ENCODE data around the gene UNC5C. TPM values are rescaled to one million over a fixed set of nuclear protein-coding genes. Genes with fewer than 3 reads are reported as not detected.

UNC5C gene
- total RNA-seq, 4 donors from 2014 or later = 1.6 to 4.4 (median 3.2) TPM

GRCh38 chr4:95284655-95285054 is 264.1 kb downstream of the UNC5C start:
- Histone ChIP-seq H3K27ac (no peak overlapping the region), H3K4me1 (no peaks in the 10 kb centered on the region), H3K4me3 (no peak overlapping the region), H3K9me3 (peaks cover 0 to 8% (median 0%) of the 10 kb centered on the region in 3 donors), H3K27me3 (no peaks in the 10 kb centered on the region), H3K36me3 (no peaks in the 10 kb centered on the region)
- ATAC-seq = no peak
- TF ChIP-seq POLR2AphosphoS5 (IDR thresholded peaks at IDR 0.05) = no peak
- TF ChIP-seq, protein P1, sequence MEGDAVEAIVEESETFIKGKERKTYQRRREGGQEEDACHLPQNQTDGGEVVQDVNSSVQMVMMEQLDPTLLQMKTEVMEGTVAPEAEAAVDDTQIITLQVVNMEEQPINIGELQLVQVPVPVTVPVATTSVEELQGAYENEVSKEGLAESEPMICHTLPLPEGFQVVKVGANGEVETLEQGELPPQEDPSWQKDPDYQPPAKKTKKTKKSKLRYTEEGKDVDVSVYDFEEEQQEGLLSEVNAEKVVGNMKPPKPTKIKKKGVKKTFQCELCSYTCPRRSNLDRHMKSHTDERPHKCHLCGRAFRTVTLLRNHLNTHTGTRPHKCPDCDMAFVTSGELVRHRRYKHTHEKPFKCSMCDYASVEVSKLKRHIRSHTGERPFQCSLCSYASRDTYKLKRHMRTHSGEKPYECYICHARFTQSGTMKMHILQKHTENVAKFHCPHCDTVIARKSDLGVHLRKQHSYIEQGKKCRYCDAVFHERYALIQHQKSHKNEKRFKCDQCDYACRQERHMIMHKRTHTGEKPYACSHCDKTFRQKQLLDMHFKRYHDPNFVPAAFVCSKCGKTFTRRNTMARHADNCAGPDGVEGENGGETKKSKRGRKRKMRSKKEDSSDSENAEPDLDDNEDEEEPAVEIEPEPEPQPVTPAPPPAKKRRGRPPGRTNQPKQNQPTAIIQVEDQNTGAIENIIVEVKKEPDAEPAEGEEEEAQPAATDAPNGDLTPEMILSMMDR (IDR thresholded peaks at IDR 0.05) = no peak
- TF ChIP-seq EP300 (IDR thresholded peaks at IDR 0.05) = no peak
- no peak for TF ChIP-seq POLR2A (IDR thresholded peaks at IDR 0.05)
- 80 to 100% methylated on average over 1 of the region's 1 CpG for WGBS, 2 donors (ENCODE audit: low coverage in 1 of 2)

GRCh38 chr4:95283320-95283719 is 265.5 kb downstream of the UNC5C start:
- no peak overlapping the region for H3K27ac ChIP-seq
- H3K27me3 ChIP-seq = no peaks in the 10 kb centered on the region
- ATAC-seq = no peak
- no peaks in the 10 kb centered on the region for H3K36me3 ChIP-seq
- TF ChIP-seq POLR2A (IDR thresholded peaks at IDR 0.05) = no peak
- no peak for TF ChIP-seq POLR2AphosphoS5 (IDR thresholded peaks at IDR 0.05)
- TF ChIP-seq EP300 (IDR thresholded peaks at IDR 0.05) = no peak
- TF ChIP-seq, protein P1 (IDR thresholded peaks at IDR 0.05) = no peak
- H3K4me1 ChIP-seq = no peaks in the 10 kb centered on the region
- 37 to 60% methylated on average over 9 to 10 of the region's 10 CpGs for WGBS, 2 donors (ENCODE audit: low coverage in 1 of 2)
- peaks cover 0 to 8% (median 0%) of the 10 kb centered on the region in 3 donors for H3K9me3 ChIP-seq
- no peak overlapping the region for H3K4me3 ChIP-seq

DNA sequence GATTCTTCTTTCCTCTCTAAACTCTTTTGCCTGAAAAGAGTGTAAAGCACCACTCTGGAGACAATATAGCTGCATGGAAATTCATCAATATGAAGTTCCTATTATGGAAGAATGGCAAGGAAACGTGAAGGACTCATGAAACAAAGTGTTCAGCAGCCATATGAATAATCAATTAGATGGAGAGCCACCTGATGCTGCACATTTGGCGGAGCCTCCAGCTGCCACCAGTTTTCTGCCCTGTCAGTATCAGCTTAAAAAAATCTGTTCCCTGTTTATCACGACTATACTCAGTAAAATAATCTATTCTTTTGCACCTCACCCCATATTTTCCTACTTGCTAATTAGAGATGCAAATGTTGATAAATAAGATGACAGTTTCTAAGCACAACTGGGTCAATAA is 276.0 kb downstream of the UNC5C start:
- no peaks in the 10 kb centered on the region for H3K4me1 ChIP-seq
- no peaks in the 10 kb centered on the region for H3K27me3 ChIP-seq
- H3K4me3 ChIP-seq = no peak overlapping the region
- no peaks in the 10 kb centered on the region for H3K9me3 ChIP-seq
- 64 to 74% methylated on average over 3 of the region's 3 CpGs for WGBS, 2 donors (ENCODE audit: low coverage in 1 of 2)
- H3K27ac ChIP-seq = no peak overlapping the region
- TF ChIP-seq, protein P1 (IDR thresholded peaks at IDR 0.05) = no peak
- H3K36me3 ChIP-seq = no peaks in the 10 kb centered on the region
- no peak for ATAC-seq

- Histone ChIP-seq H3K4me1 (no peaks in the 10 kb centered on the region), H3K27me3 (no peaks in the 10 kb centered on the region), H3K27ac (no peak overlapping the region), H3K9me3 (no peaks in the 10 kb centered on the region), H3K4me3 (no peak overlapping the region), H3K36me3 (no peaks in the 10 kb centered on the region)
- WGBS, 2 donors (ENCODE audit: low coverage in 1 of 2) = 58 to 64% methylated on average over 3 of the region's 3 CpGs
- TF ChIP-seq POLR2AphosphoS5 (IDR thresholded peaks at IDR 0.05) (no peak), POLR2A (IDR thresholded peaks at IDR 0.05) (no peak), EP300 (IDR thresholded peaks at IDR 0.05) (no peak)
- TF ChIP-seq, protein P1 (IDR thresholded peaks at IDR 0.05) = no peak
- no peak for ATAC-seq
Measured at GRCh38 chr4:95272036-95272435, 276.7 kb downstream of the UNC5C start.

- 76 to 80% methylated on average over 6 to 7 of the region's 7 CpGs for WGBS, 2 donors (ENCODE audit: low coverage in 1 of 2)
- Histone ChIP-seq H3K36me3 (no peaks in the 10 kb centered on the region), H3K27ac (no peak overlapping the region), H3K9me3 (no peaks in the 10 kb centered on the region), H3K4me1 (no peaks in the 10 kb centered on the region), H3K4me3 (no peak overlapping the region), H3K27me3 (no peaks in the 10 kb centered on the region)
- TF ChIP-seq POLR2A (IDR thresholded peaks at IDR 0.05) = no peak
- no peak for TF ChIP-seq EP300 (IDR thresholded peaks at IDR 0.05)
- TF ChIP-seq, protein P1 (IDR thresholded peaks at IDR 0.05) = no peak
- TF ChIP-seq POLR2AphosphoS5 (IDR thresholded peaks at IDR 0.05) = no peak
- no peak for ATAC-seq
Measured at GRCh38 chr4:95268819-95269565, 279.8 kb downstream of the UNC5C start.
